Activated gamma-delta T cell (primary cell): ENCODE results near the gene MTMR8.
"Not testable (repeated sequence)": the region's sequence is repeated elsewhere in the genome, so short reads cannot be mapped to it uniquely, and the experiment has no call there.

Experiments
- DNase-seq: peaks from one replicate; lab custom pipeline; 2025; lab: John Stamatoyannopoulos, UW
- total RNA-seq, 2 donors: gene quantifications; one replicate each; lab custom pipeline; 2026; lab: John Stamatoyannopoulos, UW

MTMR8 gene
- 5.5 to 6.9 reads per million in 2 donors for total RNA-seq

- DNase-seq: peak; percentile 20
Observed at GRCh38 chrX:64394874-64395567, at the start of gene MTMR8. Gene MTMR8, minus strand, starts transcription at chrX:64395452. Its CDS starts 89 bp downstream, at chrX:64395363.

GRCh38 chrX:64439551-64439950 lies 44.3 kb upstream of the MTMR8 start:
- no peak for DNase-seq

GRCh38 chrX:64437665-64438064 lies 42.4 kb upstream of the MTMR8 start:
- DNase-seq: no peak

GRCh38 chrX:64437218-64437617 lies 42.0 kb upstream of the MTMR8 start:
- no peak for DNase-seq

- DNase-seq: no peak
Observed at GRCh38 chrX:64428371-64428770, 33.1 kb upstream of the MTMR8 start.

- DNase-seq: no peak
Observed at GRCh38 chrX:64427787-64428186, 32.5 kb upstream of the MTMR8 start.

- DNase-seq: no peak
Observed at GRCh38 chrX:64427281-64427680, 32.0 kb upstream of the MTMR8 start.

GRCh38 chrX:64409730-64410129 lies 14.5 kb upstream of the MTMR8 start:
- DNase-seq: not testable (repeated sequence)

- no peak for DNase-seq
Observed at GRCh38 chrX:64398088-64398487, 2.8 kb upstream of the MTMR8 start.

GRCh38 chrX:64395568-64395929 lies 297 bp upstream of the MTMR8 start:
- DNase-seq: no peak

GRCh38 chrX:64394059-64394873 lies 986 bp downstream of the MTMR8 start:
- DNase-seq: no peak

GRCh38 chrX:64389489-64389888 lies 5.8 kb downstream of the MTMR8 start:
- no peak for DNase-seq

- not testable (repeated sequence) for DNase-seq
Observed at GRCh38 chrX:64380789-64381188, 14.5 kb downstream of the MTMR8 start.

- no peak for DNase-seq
Observed at GRCh38 chrX:64379924-64380323, 15.3 kb downstream of the MTMR8 start.

- no peak for DNase-seq
Observed at GRCh38 chrX:64377753-64378152, 17.5 kb downstream of the MTMR8 start.

GRCh38 chrX:64352081-64352480 lies 43.2 kb downstream of the MTMR8 start:
- DNase-seq: no peak

GRCh38 chrX:64350521-64350920 lies 44.7 kb downstream of the MTMR8 start:
- no peak for DNase-seq

- DNase-seq: no peak
Observed at GRCh38 chrX:64350047-64350446, 45.2 kb downstream of the MTMR8 start.

GRCh38 chrX:64342811-64343210 lies 52.4 kb downstream of the MTMR8 start:
- DNase-seq: no peak

GRCh38 chrX:64338296-64338695 lies 57.0 kb downstream of the MTMR8 start:
- no peak for DNase-seq

- DNase-seq: no peak
Observed at GRCh38 chrX:64334467-64334866, 60.8 kb downstream of the MTMR8 start.

GRCh38 chrX:64330284-64330683 lies 65.0 kb downstream of the MTMR8 start:
- no peak for DNase-seq

GRCh38 chrX:64321507-64321906 lies 73.7 kb downstream of the MTMR8 start:
- no peak for DNase-seq
